HG03354 (cell line): ENCODE measurements around the gene MYH10.

Source experiments
- ATAC-seq: cut with Tn5 transposase; IDR thresholded peaks from one replicate; pipeline ENCODE4 v1.9.1; 2021; ENCODE audit warnings: mild to moderate bottlenecking; ENCODE audit not compliant: unreplicated experiment, poor library complexity, severe bottlenecking

Gene MYH10

DNA sequence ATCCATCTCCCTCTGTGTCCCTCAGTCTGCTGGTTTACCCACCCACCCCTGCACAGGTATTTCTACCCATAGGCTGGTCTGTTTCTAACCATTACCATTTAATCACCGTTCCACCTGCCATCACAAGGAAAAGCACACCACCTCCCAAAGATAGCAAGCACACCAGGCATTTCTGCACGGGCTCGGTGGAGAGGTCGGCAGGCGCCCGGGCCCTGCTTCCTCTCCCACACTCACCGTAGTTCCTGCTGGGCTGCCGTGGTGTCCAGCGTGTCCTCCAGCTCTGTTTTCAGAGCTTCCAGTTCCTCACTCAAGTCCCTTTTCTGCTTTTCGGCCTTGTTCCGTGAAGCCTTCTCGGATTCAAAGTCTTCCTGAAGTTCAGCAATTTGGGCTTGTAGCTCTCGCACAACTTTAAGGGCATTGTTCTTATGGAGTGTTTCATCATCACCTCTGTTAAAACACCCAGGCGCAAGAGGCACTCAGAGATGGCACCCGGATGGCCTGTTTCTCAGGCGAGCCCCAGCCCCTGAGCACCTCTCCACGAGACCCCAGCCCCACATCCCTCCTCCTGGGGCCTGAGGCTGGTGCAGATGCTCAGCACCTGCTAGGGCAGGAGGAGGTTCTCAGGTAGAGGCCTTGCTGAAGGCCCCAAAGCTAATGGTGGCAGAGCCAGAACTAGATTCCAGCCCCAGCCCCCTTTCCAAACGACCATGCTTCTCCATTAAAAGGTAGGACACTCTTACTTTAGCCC lies 125.9 kb downstream of the MYH10 start:
- no peak for ATAC-seq

DNA sequence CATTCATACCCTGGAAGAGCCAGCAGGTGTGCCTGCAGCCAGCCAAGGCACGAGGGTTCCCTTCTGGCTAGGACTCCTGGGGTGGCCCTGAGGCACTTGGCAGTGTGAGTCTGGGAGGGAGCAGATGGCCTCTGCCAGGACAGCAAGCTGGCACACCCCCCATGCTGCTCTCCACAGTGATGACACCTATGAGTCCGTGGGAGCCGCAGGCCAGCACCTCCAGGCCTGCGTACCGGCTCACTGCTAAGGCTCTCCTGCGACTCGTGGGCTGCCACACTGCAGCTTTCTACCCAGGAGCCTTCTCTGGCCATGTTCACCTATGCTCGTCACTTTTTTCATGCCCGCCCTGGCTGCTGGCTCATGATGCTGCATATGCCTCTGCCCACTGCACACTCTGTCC lies 126.7 kb downstream of the MYH10 start:
- no peak for ATAC-seq

DNA sequence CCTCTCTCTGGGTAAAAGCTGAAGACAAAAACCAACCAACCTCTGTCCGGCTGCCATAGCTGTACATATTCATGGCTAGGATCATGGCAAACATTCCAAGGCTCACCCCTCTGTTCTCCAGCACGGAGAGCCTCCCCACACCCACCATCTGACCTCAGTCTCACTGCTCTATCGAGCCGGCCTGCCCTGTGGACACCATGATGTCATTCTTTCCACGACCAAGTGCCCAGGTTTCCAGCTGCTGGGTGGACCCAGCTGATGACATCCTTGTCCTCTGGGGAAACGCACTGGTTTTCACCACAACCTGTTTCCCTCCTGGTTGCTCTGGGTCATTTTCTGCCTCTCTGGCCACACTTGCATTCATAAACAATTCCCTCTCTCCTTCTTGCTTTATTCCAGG lies 127.2 kb downstream of the MYH10 start:
- ATAC-seq, result no peak

DNA sequence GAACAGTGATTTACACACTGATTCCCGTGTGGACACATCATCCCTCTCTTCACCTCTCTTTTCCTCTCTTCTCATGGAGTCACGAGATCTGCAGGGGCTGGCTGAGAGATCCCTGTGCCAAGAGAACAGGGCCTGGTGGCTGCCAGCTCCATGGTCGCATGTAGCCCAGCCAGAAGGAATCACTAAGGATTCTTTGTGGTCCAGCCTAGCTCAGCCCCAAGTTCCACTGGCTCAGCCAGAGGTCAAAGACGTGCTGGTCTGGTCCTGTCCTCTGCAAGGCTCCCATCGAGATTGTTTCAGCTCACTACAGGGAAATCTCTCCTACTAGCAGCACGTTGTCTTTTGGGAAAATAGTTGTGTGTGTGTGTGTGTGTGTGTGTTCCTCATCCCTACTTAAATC lies 128.4 kb downstream of the MYH10 start:
- no peak for ATAC-seq

DNA sequence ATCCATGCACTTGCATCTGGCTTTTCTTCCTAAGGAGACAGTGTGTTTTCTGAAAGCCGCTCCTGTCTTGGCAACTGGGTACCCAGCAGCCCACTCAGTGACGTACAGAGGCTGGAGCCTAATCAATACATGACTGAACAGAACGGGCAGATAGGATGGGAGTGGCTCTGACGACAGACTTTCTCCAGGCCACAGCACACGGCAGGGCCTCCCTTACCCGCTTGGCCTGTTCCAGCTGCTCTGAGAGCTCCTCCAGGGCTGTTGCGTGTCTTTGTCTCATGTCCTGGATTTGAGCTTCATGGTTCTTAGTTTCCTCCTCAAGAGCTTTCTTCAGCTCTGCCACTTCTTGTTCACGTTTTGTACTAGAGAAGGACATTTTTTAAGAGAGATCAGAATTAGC lies 129.9 kb downstream of the MYH10 start:
- no peak for ATAC-seq

DNA sequence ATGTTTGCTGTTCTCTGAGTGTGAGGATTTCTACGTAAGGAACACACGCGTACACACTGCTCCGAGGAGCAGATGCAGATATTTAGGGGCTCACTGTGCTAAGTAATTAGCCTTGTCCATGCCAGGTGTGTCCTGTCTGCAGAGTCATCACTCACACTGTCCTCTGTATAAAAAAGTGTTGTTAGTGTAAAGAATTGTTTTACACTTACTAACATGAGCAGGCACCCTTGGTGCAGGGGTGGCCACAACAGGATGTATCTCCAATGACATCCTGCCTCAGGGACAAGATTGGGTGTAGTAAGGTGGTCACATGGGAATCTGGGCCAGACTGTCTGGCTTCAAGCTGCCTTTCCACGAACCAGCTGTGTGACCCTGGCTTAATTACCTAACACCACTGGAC lies 130.9 kb downstream of the MYH10 start:
- no peak for ATAC-seq

DNA sequence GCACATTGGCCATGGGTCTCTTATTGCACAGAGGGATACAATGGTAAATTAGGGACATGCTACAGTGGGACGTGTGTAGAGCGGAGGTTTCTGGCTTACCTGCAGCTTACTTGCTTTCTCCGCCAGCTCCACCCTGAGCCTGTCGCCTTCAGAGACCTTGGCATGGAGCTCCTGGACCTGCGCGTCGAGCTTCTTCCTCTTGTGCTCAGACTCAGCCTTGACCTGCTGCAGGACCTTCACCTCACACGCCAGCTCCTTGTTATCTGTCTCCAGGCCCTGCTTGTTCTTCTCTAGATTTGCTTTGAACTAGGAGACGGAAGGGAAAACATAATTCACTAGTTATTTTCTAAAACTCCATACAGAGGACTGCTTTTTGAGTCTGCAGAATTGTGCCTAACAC lies 131.4 kb downstream of the MYH10 start:
- ATAC-seq, result no peak

DNA sequence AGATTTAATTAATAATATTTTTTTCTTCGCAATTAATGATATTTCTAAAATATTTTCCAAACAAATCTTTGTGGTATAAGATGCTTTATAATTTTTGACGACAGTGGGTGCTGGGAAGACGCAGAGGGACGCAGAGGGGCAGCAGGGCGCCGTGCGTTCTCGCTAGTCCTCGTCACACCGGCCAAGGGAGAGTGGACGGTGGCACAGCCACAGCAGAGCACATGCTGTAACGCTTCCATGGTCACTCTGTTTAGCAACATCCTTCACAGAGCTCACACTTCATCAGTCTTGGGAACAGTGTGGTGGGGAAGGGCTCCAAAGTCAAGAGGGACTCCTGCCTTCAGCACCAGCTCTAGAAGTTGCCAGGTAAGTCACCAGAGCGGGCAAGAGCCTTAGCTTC lies 134.4 kb downstream of the MYH10 start:
- ATAC-seq, result no peak

DNA sequence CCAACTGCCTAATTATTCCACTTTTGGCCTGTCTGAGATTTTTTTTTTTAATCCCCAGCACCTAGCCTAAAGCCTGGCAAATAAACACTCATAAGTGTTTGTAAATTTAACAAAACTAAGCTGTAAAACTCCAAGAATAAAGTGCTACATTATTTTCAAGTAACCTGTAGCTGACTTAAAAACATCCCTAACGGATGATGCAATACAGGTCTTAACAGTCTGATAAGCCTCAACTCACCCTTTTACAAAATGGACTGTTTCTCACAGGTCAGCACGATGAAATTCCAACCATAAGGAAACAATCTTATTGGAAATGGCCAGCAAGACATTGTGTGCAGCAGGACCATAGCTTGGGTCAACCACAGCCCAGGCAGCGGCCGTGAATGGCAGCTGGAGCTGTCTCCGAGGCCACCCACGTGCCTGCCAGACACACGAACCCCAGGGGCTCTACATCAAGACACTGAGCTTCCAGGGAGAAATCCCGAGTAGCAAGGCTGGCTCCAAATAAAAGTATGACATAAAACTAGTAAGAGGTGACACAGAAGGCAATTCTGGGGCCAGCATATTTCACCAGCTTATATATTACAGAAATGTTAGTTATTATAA lies 135.9 kb downstream of the MYH10 start:
- no peak for ATAC-seq

DNA sequence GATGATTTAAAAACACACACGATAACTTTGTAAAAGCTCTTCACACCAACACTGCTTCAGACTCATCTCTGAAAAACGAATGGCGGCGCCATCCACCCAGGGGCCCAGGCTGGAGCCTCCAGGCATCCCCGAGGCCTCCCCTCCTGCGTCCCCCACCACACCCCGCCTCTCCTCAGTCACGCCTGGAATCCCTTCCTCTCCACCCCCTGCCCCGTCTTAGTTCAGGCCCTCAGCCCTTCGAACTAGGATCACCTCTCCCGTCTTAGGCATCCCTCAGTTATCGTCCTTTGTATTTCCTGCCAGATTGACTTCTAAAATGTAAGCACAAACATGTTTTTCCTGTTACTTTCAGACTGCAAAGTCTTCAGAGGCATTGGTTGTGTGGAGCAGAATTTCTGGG lies 136.5 kb downstream of the MYH10 start:
- no peak for ATAC-seq

DNA sequence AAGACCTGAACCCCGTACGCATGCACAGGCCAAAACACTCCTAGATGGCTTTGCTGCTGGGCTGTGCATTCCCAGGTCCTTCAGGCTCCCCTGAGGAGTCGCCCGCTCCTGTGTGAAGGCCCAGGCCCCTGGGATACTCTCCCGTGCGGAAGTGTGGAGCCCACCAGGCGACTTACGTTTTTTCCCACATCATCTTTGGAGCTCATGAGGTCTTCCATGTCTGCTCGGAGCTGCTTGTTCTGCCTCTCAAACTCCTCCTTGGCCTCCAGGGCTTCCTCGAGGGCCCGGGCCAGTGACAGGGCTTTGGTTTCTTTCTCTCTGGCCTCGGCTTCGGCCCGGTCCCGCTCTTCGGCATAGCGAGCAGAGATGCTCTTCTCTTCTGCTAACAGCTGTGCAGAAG lies 138.4 kb downstream of the MYH10 start:
- ATAC-seq, result no peak

DNA sequence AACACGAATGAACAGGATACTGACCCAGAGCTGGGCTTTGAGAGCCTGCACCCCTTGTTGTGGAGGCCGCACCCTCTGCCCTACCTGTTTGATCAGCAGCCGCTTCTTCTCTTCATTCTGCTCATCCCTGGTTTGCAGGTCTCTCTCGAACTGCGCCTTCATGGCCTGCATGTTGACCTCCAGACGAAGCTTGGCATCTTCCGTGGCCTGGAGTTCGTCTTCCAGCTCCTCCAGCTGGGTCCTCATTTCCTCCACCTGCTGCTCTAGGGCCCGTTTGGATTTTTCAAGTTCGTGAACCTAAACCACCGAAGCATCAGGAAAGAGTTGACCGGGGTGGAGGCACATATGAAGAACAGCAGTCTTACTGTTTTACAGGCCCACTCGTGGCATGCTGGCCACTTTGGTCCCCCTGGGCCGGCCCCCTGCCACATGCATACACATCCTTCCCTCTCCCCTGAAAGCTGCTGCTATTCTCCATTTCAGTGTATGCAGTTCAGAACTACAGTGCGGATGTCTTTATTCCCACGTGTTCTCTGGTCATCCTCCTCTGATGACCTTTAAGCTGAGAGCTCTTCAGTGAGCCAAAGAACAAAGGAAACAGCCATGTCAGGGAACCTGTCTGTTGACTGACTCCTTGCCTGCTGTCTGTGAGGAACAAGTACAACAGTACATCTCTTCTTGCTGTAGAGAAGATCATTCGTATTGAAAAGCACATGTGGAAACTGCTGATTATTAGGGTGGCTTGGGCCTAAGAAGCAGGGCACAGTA lies 140.1 kb downstream of the MYH10 start:
- ATAC-seq, result no peak

DNA sequence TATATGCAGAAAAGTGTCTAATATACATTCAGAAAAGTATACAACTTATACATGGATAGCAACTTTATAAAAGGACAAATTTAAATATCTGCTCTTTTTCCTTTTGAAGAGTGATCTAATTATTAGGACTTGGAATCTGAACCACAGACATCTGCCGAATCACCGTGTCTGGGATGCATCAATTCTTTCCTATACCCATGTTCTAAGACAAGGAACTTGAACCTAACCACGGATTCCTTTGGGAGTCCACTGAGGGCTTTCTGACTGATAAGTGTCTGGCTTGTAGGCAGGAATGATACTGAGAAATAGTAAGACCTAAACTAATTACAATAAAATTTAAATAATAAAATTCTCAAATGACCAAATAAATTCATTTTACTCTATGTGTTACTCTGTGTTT lies 140.7 kb downstream of the MYH10 start:
- no peak for ATAC-seq

DNA sequence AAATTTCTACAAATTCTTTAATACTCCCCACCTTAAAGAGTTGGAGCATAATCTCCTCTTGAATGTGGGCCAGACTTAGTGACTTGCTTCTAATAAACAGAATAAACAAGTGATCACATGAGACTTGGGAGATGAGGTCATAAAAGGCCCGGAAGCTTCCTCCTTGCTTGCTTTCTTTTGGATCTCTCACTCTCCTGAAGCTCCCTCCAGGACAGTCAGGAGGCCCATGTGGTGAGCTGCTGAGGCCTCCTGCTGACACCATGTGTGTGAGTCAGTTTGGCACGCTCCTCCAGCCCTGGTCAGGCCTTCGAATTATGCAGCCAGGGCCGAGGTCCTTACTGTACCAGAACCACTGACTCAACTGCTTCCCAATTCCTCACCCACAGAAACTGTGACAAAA lies 141.6 kb downstream of the MYH10 start:
- ATAC-seq, result no peak

DNA sequence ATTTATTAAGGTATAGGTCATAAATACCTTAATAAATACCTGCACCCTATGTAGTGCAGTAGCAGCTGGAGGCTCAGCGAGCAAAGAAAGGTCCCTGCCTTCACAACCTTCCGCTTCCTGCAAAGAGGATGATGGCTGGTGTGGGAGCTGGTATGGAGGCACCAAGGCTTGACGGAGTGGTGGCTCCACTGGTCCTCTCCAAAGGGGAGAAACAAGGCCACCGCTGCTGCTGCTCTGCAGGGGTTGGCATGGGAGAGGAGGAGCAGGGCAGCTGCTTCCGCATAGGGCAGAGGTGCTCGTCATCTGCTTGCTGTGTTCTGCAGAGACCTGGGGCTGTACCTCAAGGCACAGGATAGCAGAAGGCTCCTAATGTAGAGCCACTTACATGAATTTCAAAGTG lies 142.0 kb downstream of the MYH10 start:
- ATAC-seq, result no peak

DNA sequence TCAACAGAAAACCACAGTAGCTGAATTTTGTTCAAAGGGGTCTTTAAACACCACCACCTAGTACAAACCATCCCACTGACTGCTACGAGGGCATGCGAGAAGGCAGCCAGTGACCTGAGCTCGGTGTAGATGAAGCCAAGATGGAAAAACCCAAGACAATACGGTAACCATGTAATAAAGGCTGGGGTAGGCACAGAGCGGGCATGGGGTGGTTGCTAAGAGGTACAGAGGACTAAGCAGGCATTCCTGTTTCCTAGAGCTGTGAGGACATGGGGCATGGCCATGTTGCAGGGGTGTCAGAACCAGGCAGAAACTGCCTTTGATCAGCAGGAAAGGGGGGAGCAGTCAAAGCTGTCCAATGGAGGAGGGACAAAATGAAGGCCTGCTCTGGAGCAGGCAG lies 142.8 kb downstream of the MYH10 start:
- no peak for ATAC-seq

DNA sequence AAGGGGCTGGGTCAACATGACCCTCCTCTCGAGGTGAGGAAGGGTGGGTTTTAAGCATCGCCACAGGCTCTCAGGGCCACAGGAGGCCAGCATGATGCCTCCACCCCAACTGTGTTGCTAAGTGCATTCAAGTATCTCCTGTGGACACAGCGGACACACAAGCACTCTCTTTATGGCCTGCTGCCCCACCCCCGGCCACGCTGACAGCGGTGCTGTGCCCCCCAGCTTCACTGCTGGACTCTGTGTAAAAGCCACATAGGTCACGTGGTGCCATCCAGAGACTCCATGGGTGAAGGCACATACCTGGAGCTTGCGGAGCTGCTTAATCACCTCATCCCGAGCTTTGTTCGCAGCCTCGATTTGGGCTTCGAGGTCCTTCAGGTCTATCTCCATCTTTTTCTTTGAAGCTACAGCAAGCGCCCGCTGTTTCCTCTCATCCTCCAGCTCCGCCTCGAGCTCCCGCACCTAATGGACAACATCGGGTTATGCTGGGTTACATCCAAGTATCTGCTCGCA lies 143.3 kb downstream of the MYH10 start:
- no peak for ATAC-seq

DNA sequence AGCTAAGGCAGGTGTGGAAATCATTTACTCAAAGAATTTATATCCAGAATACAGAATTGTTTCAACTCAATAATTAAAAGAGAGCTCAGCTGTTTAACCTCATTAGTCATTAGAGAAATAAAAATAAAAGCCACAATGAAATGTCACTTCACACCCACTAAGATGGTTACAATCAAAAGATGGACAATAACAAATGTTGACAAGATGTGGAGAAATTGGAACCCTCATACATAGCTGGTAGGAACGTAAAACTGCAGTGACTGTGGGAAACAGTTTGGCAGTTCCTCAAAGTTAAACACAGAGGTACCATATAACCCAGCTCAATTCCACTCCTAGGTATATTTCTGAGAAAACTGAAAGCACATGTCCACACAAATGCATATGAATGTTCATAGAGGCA lies 145.0 kb downstream of the MYH10 start:
- ATAC-seq, result no peak

DNA sequence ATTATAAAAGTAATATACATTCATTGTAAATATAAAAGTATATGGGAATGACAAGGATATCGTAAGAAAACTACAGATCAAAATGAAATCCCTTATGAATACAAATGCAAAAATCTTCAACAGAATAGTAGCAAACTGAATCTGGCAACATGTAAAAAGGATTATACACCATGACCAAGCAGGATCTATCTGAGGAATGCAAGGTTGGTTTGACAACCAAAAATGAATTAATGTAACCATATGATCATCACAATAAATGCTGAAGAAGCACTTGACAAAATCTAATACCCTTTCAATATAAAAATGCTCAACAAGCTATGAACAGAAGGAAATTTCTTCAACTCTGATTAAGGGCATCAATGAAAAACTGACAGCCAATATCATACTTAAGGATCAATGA lies 146.1 kb downstream of the MYH10 start:
- no peak for ATAC-seq

DNA sequence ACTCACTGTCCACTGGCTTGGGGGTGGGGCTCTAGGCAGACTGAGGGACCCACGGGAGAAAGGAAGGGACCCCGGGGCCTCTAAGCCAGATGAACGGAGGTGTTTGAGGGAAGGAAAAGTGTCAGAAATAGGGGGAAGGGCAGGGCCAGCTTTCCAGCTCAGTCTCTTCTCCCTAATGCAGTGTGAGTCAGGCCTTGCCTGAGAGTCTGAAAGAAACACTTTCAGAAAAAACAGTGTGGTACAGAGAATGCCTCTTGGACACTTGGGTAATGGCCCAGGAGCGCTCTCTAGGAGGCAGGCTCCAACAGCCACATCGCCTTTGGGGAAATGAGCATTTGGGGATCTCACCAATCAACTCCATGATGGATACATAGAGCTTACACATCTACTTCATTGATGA lies 148.0 kb downstream of the MYH10 start:
- ATAC-seq, result no peak

DNA sequence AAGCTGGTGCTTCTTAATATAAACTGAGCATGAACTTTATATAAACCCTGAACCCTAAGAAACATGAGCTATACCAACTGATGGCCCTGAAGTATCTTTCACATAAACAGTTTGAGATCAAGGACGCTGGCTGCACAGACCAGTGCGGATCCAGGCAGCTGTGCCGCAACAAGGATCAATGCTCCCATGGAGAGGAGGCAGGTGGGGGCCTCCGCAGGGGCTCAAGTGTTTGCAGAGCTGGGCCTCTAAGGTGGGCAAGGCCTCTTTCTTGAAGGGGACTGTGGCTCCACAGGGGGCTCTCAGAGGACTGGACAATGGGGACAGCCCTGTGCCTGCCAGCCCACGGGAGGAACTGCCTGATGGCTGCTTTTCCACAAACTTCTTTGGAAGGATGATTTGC lies 148.8 kb downstream of the MYH10 start:
- ATAC-seq, result no peak
